HUES6 (cell line): ENCODE measurements around the gene TMEM121B.
A peak's percentile ranks its signal among the peaks of the same experiment; 100 is the strongest.

Experiments
- H3K27ac ChIP-seq: 2 replicates; pipeline ENCODE4 v1.7.0; 2013; ENCODE audit warnings: low read depth, mild to moderate bottlenecking, low read length, inconsistent platforms
- H3K27me3 ChIP-seq: 2 replicates; pipeline ENCODE4 v1.6.1; 2013; ENCODE audit warnings: low read length; ENCODE audit not compliant: control insufficient read depth, insufficient read depth
- H3K36me3 ChIP-seq: 2 replicates; pipeline ENCODE4 v1.6.1; 2013; ENCODE audit warnings: low read length; ENCODE audit not compliant: control insufficient read depth, insufficient read depth
- H3K4me1 ChIP-seq: 2 replicates; pipeline ENCODE4 v1.6.1; 2013; ENCODE audit warnings: low read length; ENCODE audit not compliant: control insufficient read depth, insufficient read depth
- H3K4me3 ChIP-seq: 2 replicates; pipeline ENCODE4 v1.5.1; 2013; ENCODE audit warnings: low read depth, low read length
- H3K9ac ChIP-seq: one replicate; pipeline ENCODE4 v1.6.1; 2013; ENCODE audit warnings: mild to moderate bottlenecking, low read length
- H3K9me3 ChIP-seq: 2 replicates; pipeline ENCODE4 v1.6.1; 2013; ENCODE audit warnings: low read depth, low read length; ENCODE audit not compliant: control insufficient read depth, insufficient read depth

The TMEM121B gene

GRCh38 chr22:17121233-17122195 is at the start of gene TMEM121B:
TMEM121B (minus strand) TSS chr22:17121360; CDS start chr22:17121127, 233 bp downstream.
- H3K9me3 ChIP-seq = no peaks in the 10 kb centered on the region
- no peaks in the 10 kb centered on the region for H3K36me3 ChIP-seq
- H3K4me1 ChIP-seq = peaks cover 22% of the 10 kb centered on the region
- peaks cover 4% of the 10 kb centered on the region for H3K27me3 ChIP-seq
- H3K4me3 ChIP-seq = peak within 1 kb of the TSS; percentile 64
- peak within 1 kb of the TSS; percentile 77 for H3K9ac ChIP-seq
- H3K27ac ChIP-seq = no peak within 1 kb of the TSS

- H3K27ac ChIP-seq = no peak overlapping the region
- H3K36me3 ChIP-seq = no peaks in the 10 kb centered on the region
- H3K4me1 ChIP-seq = peaks cover 6% of the 10 kb centered on the region
- no peak overlapping the region for H3K9ac ChIP-seq
- no peaks in the 10 kb centered on the region for H3K27me3 ChIP-seq
- H3K4me3 ChIP-seq = no peak overlapping the region
- no peaks in the 10 kb centered on the region for H3K9me3 ChIP-seq
These were observed 46.3 kb upstream of the TMEM121B start for GRCh38 chr22:17167486-17167885.

- H3K9ac ChIP-seq = no peak overlapping the region
- H3K27ac ChIP-seq = no peak overlapping the region
- no peak overlapping the region for H3K4me3 ChIP-seq
These were observed 43.3 kb upstream of the TMEM121B start for GRCh38 chr22:17164392-17165024.

GRCh38 chr22:17162731-17163130 is 41.6 kb upstream of the TMEM121B start:
- H3K27me3 ChIP-seq = no peaks in the 10 kb centered on the region
- no peaks in the 10 kb centered on the region for H3K36me3 ChIP-seq
- H3K9me3 ChIP-seq = no peaks in the 10 kb centered on the region
- no peak overlapping the region for H3K9ac ChIP-seq
- peaks cover 3% of the 10 kb centered on the region for H3K4me1 ChIP-seq
- H3K4me3 ChIP-seq = no peak overlapping the region
- no peak overlapping the region for H3K27ac ChIP-seq

More at GRCh38 chr22:17164392-17165024, 43.3 kb upstream of the TMEM121B start:
- H3K4me1 ChIP-seq = no peaks in the 10 kb centered on the region; the same call in 1 of the 2 replicates
- no peaks in the 10 kb centered on the region for H3K27me3 ChIP-seq
- H3K9me3 ChIP-seq = no peaks in the 10 kb centered on the region
- no peaks in the 10 kb centered on the region for H3K36me3 ChIP-seq

DNA sequence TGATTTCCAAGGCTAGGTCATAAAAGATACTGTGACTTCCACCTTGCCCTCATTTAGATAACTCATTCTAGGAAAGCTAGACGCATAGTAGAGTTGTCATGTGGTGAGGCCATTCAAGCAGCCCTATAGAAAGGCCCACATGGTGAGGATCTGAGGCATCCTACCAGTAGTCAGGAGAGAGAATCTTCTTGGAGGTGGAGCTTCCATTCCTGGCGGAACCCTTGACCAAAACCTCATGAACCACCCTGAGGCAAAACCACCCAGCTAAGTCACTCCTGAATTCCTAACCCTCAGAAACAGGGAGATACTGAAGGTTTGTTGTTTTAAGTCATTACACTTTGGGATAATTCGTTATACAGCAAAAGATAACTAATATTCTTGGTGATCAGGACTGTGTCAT is 40.8 kb upstream of the TMEM121B start:
- H3K4me1 ChIP-seq = peaks cover 3% of the 10 kb centered on the region
- H3K36me3 ChIP-seq = no peaks in the 10 kb centered on the region; the same call in 1 of the 2 replicates
- no peaks in the 10 kb centered on the region for H3K27me3 ChIP-seq
- H3K9ac ChIP-seq = no peak overlapping the region
- no peak overlapping the region for H3K4me3 ChIP-seq
- no peaks in the 10 kb centered on the region for H3K9me3 ChIP-seq
- H3K27ac ChIP-seq = no peak overlapping the region

GRCh38 chr22:17159504-17159951 is 38.4 kb upstream of the TMEM121B start:
- no peaks in the 10 kb centered on the region; the same call in 1 of the 2 replicates for H3K36me3 ChIP-seq
- peaks cover 3% of the 10 kb centered on the region for H3K4me1 ChIP-seq
- no peaks in the 10 kb centered on the region for H3K27me3 ChIP-seq
- no peak overlapping the region for H3K27ac ChIP-seq
- H3K4me3 ChIP-seq = peak overlapping the region; percentile 73
- no peaks in the 10 kb centered on the region for H3K9me3 ChIP-seq
- peak overlapping the region; percentile 61 for H3K9ac ChIP-seq

DNA sequence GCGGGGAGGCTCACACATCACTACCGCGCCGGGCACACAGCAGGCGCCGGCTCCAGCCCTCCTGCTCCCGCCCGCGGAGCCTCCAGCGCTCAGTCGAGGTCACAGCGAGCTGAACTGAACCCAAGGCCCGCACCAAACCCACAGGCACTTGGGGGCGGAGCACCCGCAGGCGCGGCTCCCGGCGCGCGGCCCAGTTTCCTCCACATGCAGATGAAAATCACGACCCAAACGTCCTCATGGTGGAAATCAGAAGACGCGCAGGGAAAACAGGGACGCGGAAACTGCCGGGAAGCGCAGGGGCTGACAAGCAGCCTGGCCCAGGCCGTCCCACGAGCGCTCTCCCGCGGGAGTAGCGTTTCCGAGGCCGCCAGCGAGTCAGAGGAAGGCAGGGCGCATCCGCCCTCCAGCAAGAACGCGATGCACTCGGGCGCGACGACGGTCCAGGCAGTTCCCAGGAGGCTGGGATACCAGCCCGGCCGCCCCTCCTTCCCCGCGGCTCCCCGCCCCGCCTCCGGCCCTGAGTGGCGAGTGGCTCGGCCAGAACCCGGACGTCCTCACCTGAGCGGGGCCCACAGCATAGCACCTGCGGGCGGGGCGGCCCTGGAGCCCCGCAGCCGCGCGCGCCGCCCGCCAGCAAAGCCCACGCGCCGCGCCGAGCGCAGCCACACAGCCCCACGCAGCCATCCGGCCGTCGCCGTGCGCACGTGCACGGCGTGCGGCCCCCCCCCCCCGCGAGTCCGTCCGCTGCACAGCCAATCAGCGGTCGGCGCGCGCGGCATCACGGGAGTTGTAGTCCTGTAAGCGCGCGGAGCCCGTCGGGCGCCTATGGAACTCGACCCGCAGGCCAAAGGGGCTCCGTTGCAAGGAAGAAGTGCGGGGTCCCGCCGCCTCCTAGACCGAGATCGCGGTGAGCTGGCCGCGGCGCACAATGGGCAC is 37.7 kb upstream of the TMEM121B start, which contains the start of gene HDHD5:
Gene HDHD5, minus strand, starts transcription at position 710 of the 936 bp plus-strand sequence. Its CDS starts 26 bp downstream, at position 684.
- H3K27me3 ChIP-seq = no peaks in the 10 kb centered on the region
- no peak within 1 kb of the TSS; the same call in 1 of the 2 replicates for H3K27ac ChIP-seq
- peak within 1 kb of the TSS; percentile 83 for H3K9ac ChIP-seq
- H3K4me1 ChIP-seq = peaks cover 3% of the 10 kb centered on the region
- H3K4me3 ChIP-seq = peak within 1 kb of the TSS; percentile 73
- no peaks in the 10 kb centered on the region for H3K9me3 ChIP-seq
- no peaks in the 10 kb centered on the region; the same call in 1 of the 2 replicates for H3K36me3 ChIP-seq

GRCh38 chr22:17158176-17158567 is 37.0 kb upstream of the TMEM121B start:
- no peaks in the 10 kb centered on the region for H3K27me3 ChIP-seq
- peak overlapping the region; percentile 73 for H3K4me3 ChIP-seq
- H3K9me3 ChIP-seq = no peaks in the 10 kb centered on the region
- peaks cover 3% of the 10 kb centered on the region for H3K4me1 ChIP-seq
- H3K9ac ChIP-seq = peak overlapping the region; percentile 83
- H3K36me3 ChIP-seq = no peaks in the 10 kb centered on the region; the same call in 1 of the 2 replicates
- H3K27ac ChIP-seq = no peak overlapping the region

DNA sequence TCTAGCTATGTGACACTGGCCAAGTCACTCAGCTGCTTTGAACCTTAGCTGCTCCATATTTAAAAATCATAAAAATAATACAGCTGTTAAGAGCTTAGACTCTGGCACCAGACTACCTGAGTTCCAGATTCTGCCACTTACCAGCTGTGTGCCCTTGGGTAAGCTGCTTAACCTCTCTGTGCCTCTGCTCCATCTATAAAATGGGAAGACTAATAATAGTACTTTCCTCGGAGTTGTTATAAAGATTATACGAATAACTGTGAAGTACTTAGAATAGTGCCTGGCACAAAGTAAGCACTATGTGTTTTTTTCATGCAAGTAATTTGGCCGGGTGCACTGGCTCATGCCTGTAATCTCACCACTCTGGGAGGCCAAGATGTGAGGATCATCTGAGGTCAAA is 36.6 kb upstream of the TMEM121B start:
- Histone ChIP-seq H3K4me1 (peaks cover 3% of the 10 kb centered on the region), H3K36me3 (no peaks in the 10 kb centered on the region; the same call in 1 of the 2 replicates), H3K27ac (no peak overlapping the region), H3K4me3 (peak overlapping the region; percentile 73), H3K9me3 (no peaks in the 10 kb centered on the region), H3K9ac (no peak overlapping the region), H3K27me3 (no peaks in the 10 kb centered on the region)

- Histone ChIP-seq H3K36me3 (no peaks in the 10 kb centered on the region; the same call in 1 of the 2 replicates), H3K9me3 (no peaks in the 10 kb centered on the region), H3K9ac (no peak overlapping the region), H3K27ac (no peak overlapping the region), H3K4me1 (peaks cover 3% of the 10 kb centered on the region), H3K27me3 (no peaks in the 10 kb centered on the region), H3K4me3 (no peak overlapping the region)
These were observed 34.8 kb upstream of the TMEM121B start for GRCh38 chr22:17155941-17156340.
